Ureter (tissue), 1 donor: ENCODE results near the gene GTF3C1. TPM values are rescaled to one million over a fixed set of nuclear protein-coding genes. Genes with fewer than 3 reads are reported as not detected.
A peak's percentile ranks its signal among the peaks of the same experiment; 100 is the strongest.

Source experiments
- DNase-seq: peaks from one replicate; pipeline ENCODE4 v3.0.0-alpha.2; 2020; ENCODE audit warnings: low spot score
- total RNA-seq: library from RNA; stranded (reverse); gene quantifications from one replicate; pipeline ENCODE4 v1.2.4, GENCODE V29; 2023
- donor health status: DM: yes; HTN: yes; CAD: no.

Gene GTF3C1
- total RNA-seq, 1 donor from 2014 or later = 72.5 TPM

- peak; percentile 33 for DNase-seq
These were observed 121.5 kb downstream of the GTF3C1 start for GRCh38 chr16:27428026-27428785.

- peak; percentile 32 for DNase-seq
These were observed 122.2 kb downstream of the GTF3C1 start for GRCh38 chr16:27427538-27427937.

- peak; percentile 54 for DNase-seq
These were observed 123.0 kb downstream of the GTF3C1 start for GRCh38 chr16:27426423-27427408.

- no peak for DNase-seq
These were observed 123.8 kb downstream of the GTF3C1 start for GRCh38 chr16:27425961-27426360.

- DNase-seq = peak; percentile 14
These were observed 124.8 kb downstream of the GTF3C1 start for GRCh38 chr16:27424772-27425498.

- no peak for DNase-seq
These were observed 127.6 kb downstream of the GTF3C1 start for GRCh38 chr16:27421961-27422740.

- DNase-seq = no peak
These were observed 132.6 kb downstream of the GTF3C1 start for GRCh38 chr16:27417047-27417671.

GRCh38 chr16:27414788-27415431 lies 134.8 kb downstream of the GTF3C1 start:
- no peak for DNase-seq

- no peak for DNase-seq
These were observed 135.8 kb downstream of the GTF3C1 start for GRCh38 chr16:27413956-27414355.

- no peak for DNase-seq
These were observed 139.0 kb downstream of the GTF3C1 start for GRCh38 chr16:27410761-27411160.

Other genes with a start within 250 kb of the GTF3C1 start
- gene IL4R, start 235.9 kb downstream of the GTF3C1 start, total RNA-seq = 135 TPM
- gene IL21R, start 147.7 kb downstream of the GTF3C1 start, total RNA-seq = 0.60 TPM
- 46.0 TPM for gene KATNIP, start 231 bp upstream of the GTF3C1 start, total RNA-seq